Heart left ventricle (tissue), 16 donors: ENCODE results near the gene ABHD17C. TPM values are rescaled to one million over a fixed set of nuclear protein-coding genes. Genes with fewer than 3 reads are reported as not detected.

Source experiments
- ATAC-seq, 4 donors: fragments of 200-7000 bp; cut with Tn5 transposase; one replicate each; pipeline ENCODE4 v1.9.1; 2020 to 2022; ENCODE audit warnings: moderate library complexity in 4 of 4, mild to moderate bottlenecking in 3 of 4, moderate number of reproducible peaks in 1 of 4
- DNase-seq, 5 donors: peaks; one replicate each; pipeline ENCODE4 v3.0.0-alpha.2; 2020
- H3K27ac ChIP-seq, 12 donors: fragments of 200-600 bp; sonication (generic) in 4 of 12; one replicate each; pipeline versions ENCODE4 v1.5.0 to v1.8.0; 2016 to 2022; ENCODE audit warnings: mild to moderate bottlenecking in 2 of 12
- H3K27me3 ChIP-seq, 9 donors: fragments of 200-600 bp; sonication (generic) in 2 of 9; one replicate each; pipeline versions ENCODE4 v1.5.1 to v1.8.0; 2016 to 2022; ENCODE audit warnings: mild to moderate bottlenecking in 3 of 9
- H3K36me3 ChIP-seq, 9 donors: fragments of 200-600 bp; sonication (generic) in 2 of 9; one replicate each; pipeline versions ENCODE4 v1.5.0 to v1.8.0; 2018 to 2022; ENCODE audit warnings: mild to moderate bottlenecking in 2 of 9
- H3K4me1 ChIP-seq, 12 donors: fragments of 200-600 bp; sonication (generic) in 4 of 12; one replicate each; pipeline versions ENCODE4 v1.5.0 to v1.8.0; 2016 to 2022; ENCODE audit warnings: mild to moderate bottlenecking in 3 of 12
- H3K4me3 ChIP-seq, 12 donors: fragments of 200-600 bp; sonication (generic) in 4 of 12; one replicate each; pipeline versions ENCODE4 v1.5.0 to v1.8.0; 2017 to 2022; ENCODE audit warnings: mild to moderate bottlenecking in 9 of 12, moderate library complexity in 4 of 12
- H3K9me3 ChIP-seq, 12 donors: fragments of 200-600 bp; sonication (generic) in 4 of 12; one replicate each; pipeline versions ENCODE4 v1.5.0 to v1.8.0; 2016 to 2022; ENCODE audit warnings: mild to moderate bottlenecking in 1 of 12
- POLR2A ChIP-seq, 2 donors: fragments of 450-650 bp; IDR thresholded peaks; one replicate each; pipeline ENCODE4 v1.6.1; 2017; ENCODE audit warnings: antibody characterized with exemption in 2 of 2, mild to moderate bottlenecking in 2 of 2, moderate library complexity in 2 of 2
- WGBS, 4 donors: extraction: QIAGEN DNeasy Blood & Tissue Kit in 2 of 4; methylation state at CpG; one replicate each; pipeline versions ENCODE4 v1.1.5 to v1.1.7; 2013 to 2018; 5-methylcytosine and 5-hydroxymethylcytosine counted together
- intact Hi-C, 10 donors: fragments of 100-400 bp; cut with DNase I; formaldehyde crosslinking; loops; one replicate each; pipeline versions ENCODE4 v1.11.1 to v1.14.2; 2022
- polyA plus RNA-seq, 2 donors: library from polyadenylated mRNA; stranded (reverse); fragments of 200-250 nt; gene quantifications; one replicate each; pipeline ENCODE4 v1.2.3, GENCODE V29; 2013
- total RNA-seq, 9 donors: library from RNA; depleted of rRNA in 2 of 9; stranded (reverse); fragments of >200 nt in 2 of 9; fragmentation: NEBNext Ultra II Directional in 3 of 9; extraction: Animal tissue kit (Norgen Biotek cat#: 25700) in 3 of 9; gene quantifications; one replicate each; pipeline versions ENCODE4 v1.1.0 to v1.2.4, GENCODE V29; 2016 to 2023
- TF ChIP-seq, protein P1 (sequence below), 12 donors: fragments of 200-600 bp; sonication (generic) in 4 of 12; IDR thresholded peaks; one replicate each; pipeline versions ENCODE4 v1.5.0 to v1.8.0; 2018 to 2022; ENCODE audit warnings: antibody characterized with exemption in 12 of 12, mild to moderate bottlenecking in 5 of 12
- donor health status: ischemic (EF 13 %, LVEDD 7.1; RV severe dilation, severe dysfunction).
- donor health status: healthy with polysubstance abuse.
- donor health status: DM: no; HTN: yes; CAD: no.
- donor health status: DM: no; HTN: no; CAD: no.
- donor health status: ischemic (EF 25% LVEDD 6.9; RV normal size, moderate dysfunction).
- donor health status: ischemic (EF 25% LVEDD 5.7; RV mildly dilated, moderate dysfunction).
- donor health status: healthy.
- donor health status: DM: yes; HTN: yes; CAD: no.
- donor health status: ischemic (EF 35%, LVEDD 5.7; RV mildly dilated, moderate dysfunction).
- donor health status: nonischemic (EF 11% LVEDD 7.7; RV severe dilation, severe dysfunction).
- donor health status: DM: yes; HTN: yes; CAD: no.
- donor health status: PGD.
- donor health status: ischemic (EF 29% LVEDD 5.4; RV normal size, mild dysfunction).
- donor health status: nonischemic (EF 23%, LVEDD 6.1; RV moderate dilation, normal function).

ABHD17C gene
- total and polyA plus RNA-seq, 11 donors: 2.8 to 10.2 (median 5.6) TPM

DNA sequence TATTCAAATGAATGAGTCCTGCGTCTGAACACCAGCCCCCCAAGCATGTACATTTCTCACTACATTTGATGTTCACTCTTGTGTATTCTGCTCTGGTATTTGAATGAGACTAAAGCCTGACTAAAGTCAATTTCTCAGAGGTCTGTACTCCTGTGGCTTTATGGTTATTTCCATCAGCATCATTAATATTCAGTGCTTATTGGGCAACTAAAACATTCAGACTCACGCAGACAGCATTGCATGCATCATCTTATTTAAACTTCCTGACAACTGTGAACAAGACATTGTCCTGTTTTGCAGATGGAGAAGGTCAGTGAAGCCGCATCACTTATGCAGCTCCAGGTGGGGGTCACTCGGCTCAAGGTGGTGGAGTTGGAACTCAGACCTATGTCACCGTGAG is 95.1 kb downstream of the ABHD17C start:
- intact Hi-C loops: no loop called here
- DNase-seq (no peak), ATAC-seq (no peak)
- 92 to 93% (median 92%) methylated on average over 5 of the region's 5 CpGs for WGBS, 4 donors
- Histone ChIP-seq H3K36me3 (no peaks in the 10 kb centered on the region), H3K4me1 (no peaks in the 10 kb centered on the region), H3K27me3 (peaks cover 0 to 17% (median 0%) of the 10 kb centered on the region in 9 donors), H3K9me3 (no peaks in the 10 kb centered on the region), H3K4me3 (no peak overlapping the region), H3K27ac (no peak overlapping the region)
- TF ChIP-seq POLR2A (IDR thresholded peaks at IDR 0.05): no peak
- TF ChIP-seq, protein P1, sequence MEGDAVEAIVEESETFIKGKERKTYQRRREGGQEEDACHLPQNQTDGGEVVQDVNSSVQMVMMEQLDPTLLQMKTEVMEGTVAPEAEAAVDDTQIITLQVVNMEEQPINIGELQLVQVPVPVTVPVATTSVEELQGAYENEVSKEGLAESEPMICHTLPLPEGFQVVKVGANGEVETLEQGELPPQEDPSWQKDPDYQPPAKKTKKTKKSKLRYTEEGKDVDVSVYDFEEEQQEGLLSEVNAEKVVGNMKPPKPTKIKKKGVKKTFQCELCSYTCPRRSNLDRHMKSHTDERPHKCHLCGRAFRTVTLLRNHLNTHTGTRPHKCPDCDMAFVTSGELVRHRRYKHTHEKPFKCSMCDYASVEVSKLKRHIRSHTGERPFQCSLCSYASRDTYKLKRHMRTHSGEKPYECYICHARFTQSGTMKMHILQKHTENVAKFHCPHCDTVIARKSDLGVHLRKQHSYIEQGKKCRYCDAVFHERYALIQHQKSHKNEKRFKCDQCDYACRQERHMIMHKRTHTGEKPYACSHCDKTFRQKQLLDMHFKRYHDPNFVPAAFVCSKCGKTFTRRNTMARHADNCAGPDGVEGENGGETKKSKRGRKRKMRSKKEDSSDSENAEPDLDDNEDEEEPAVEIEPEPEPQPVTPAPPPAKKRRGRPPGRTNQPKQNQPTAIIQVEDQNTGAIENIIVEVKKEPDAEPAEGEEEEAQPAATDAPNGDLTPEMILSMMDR (IDR thresholded peaks at IDR 0.05): no peak

GRCh38 chr15:80791004-80791403 is 95.9 kb downstream of the ABHD17C start:
- Histone ChIP-seq H3K27me3 (peaks cover 0 to 17% (median 0%) of the 10 kb centered on the region in 9 donors), H3K4me3 (no peak overlapping the region), H3K27ac (no peak overlapping the region), H3K4me1 (no peaks in the 10 kb centered on the region), H3K9me3 (no peaks in the 10 kb centered on the region), H3K36me3 (no peaks in the 10 kb centered on the region)
- intact Hi-C loops: no loop called here
- DNase-seq (no peak), ATAC-seq (no peak)
- TF ChIP-seq, protein P1 (IDR thresholded peaks at IDR 0.05): no peak
- TF ChIP-seq POLR2A (IDR thresholded peaks at IDR 0.05): no peak
- WGBS, 4 donors: 90 to 95% (median 93%) methylated on average over 1 of the region's 1 CpG

- Histone ChIP-seq H3K4me3 (no peak overlapping the region), H3K27ac (no peak overlapping the region), H3K27me3 (peaks cover 0 to 10% (median 0%) of the 10 kb centered on the region in 9 donors), H3K9me3 (no peaks in the 10 kb centered on the region), H3K36me3 (no peaks in the 10 kb centered on the region), H3K4me1 (no peaks in the 10 kb centered on the region)
- intact Hi-C loops: no loop called here
- WGBS, 4 donors: 74 to 80% (median 75%) methylated on average over 5 of the region's 5 CpGs
- TF ChIP-seq, protein P1 (IDR thresholded peaks at IDR 0.05): no peak
- no peak for TF ChIP-seq POLR2A (IDR thresholded peaks at IDR 0.05)
- ATAC-seq (no peak), DNase-seq (no peak)
These were observed 101.3 kb downstream of the ABHD17C start for GRCh38 chr15:80796407-80796806.

DNA sequence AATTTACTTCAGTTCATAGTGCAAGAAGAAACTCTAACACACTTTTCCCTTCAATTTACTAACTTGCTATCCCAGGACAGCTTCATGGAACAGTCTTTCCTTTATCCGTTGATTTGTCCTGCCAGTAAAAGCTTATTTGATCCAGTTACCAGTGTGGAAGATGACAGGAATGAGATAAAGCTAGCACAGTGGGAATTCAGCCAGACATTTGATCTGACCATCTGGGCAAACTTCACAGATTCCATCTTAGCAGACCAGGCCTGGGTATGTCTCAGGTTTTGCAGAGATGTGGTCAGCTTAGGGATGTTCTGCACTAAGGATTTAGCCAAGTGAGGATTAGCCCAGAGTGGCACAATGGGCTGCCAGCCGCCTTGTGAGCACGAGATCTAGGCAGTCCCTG is 103.8 kb downstream of the ABHD17C start:
- no peak overlapping the region for H3K27ac ChIP-seq
- TF ChIP-seq, protein P1 (IDR thresholded peaks at IDR 0.05): no peak
- no peak for TF ChIP-seq POLR2A (IDR thresholded peaks at IDR 0.05)
- H3K4me1 ChIP-seq: peaks cover 0 to 4% (median 0%) of the 10 kb centered on the region in 12 donors
- H3K36me3 ChIP-seq: no peaks in the 10 kb centered on the region
- H3K4me3 ChIP-seq: no peak overlapping the region
- WGBS, 4 donors: 84 to 88% (median 87%) methylated on average over 3 of the region's 3 CpGs
- ATAC-seq (no peak), DNase-seq (no peak)
- H3K27me3 ChIP-seq: peaks cover 0 to 6% (median 0%) of the 10 kb centered on the region in 9 donors
- no peaks in the 10 kb centered on the region for H3K9me3 ChIP-seq
- intact Hi-C loops: no loop called here
